Activated T-helper 9 cell treated with anti-CD3 and anti-CD28 coated beads, Interleukin-2, amount 50 U/mL, for 16 hours (primary cell): Measurements from ENCODE around the gene MROH2B.

Source experiments
- DNase-seq: peaks from one replicate; pipeline ENCODE4 v3.0.0-alpha.2; 2020; ENCODE audit warnings: low read depth

The MROH2B gene

GRCh38 chr5:41071242-41071641, at the start of gene MROH2B:
Gene MROH2B (minus strand): TSS chr5:41071342. CDS start chr5:41070852, 490 bp downstream.
- DNase-seq, result no peak

- no peak for DNase-seq
These were observed 49.5 kb upstream of the MROH2B start for GRCh38 chr5:41120600-41120999.

- no peak for DNase-seq
These were observed 47.0 kb upstream of the MROH2B start for GRCh38 chr5:41118177-41118576.

- no peak for DNase-seq
These were observed 44.1 kb upstream of the MROH2B start for GRCh38 chr5:41115281-41115680.

- DNase-seq, result no peak
These were observed 41.6 kb upstream of the MROH2B start for GRCh38 chr5:41112486-41113455.

- DNase-seq, result no peak
These were observed 38.0 kb upstream of the MROH2B start for GRCh38 chr5:41109186-41109585.

- no peak for DNase-seq
These were observed 31.2 kb upstream of the MROH2B start for GRCh38 chr5:41102341-41102740.

GRCh38 chr5:41097642-41098041, 26.5 kb upstream of the MROH2B start:
- no peak for DNase-seq

GRCh38 chr5:41095324-41096101, 24.4 kb upstream of the MROH2B start:
- DNase-seq, result no peak

GRCh38 chr5:41094871-41095270, 23.7 kb upstream of the MROH2B start:
- DNase-seq, result no peak

- no peak for DNase-seq
These were observed 22.7 kb upstream of the MROH2B start for GRCh38 chr5:41093803-41094202.

GRCh38 chr5:41087461-41087860, 16.3 kb upstream of the MROH2B start:
- DNase-seq, result no peak

- no peak for DNase-seq
These were observed 12.2 kb upstream of the MROH2B start for GRCh38 chr5:41083306-41083705.

- DNase-seq, result no peak
These were observed 833 bp upstream of the MROH2B start for GRCh38 chr5:41071975-41072374.

- DNase-seq, result no peak
These were observed 3.2 kb downstream of the MROH2B start for GRCh38 chr5:41067714-41068568.

GRCh38 chr5:41065691-41066335, 5.3 kb downstream of the MROH2B start:
- no peak for DNase-seq

- no peak for DNase-seq
These were observed 13.2 kb downstream of the MROH2B start for GRCh38 chr5:41057940-41058339.

GRCh38 chr5:41057231-41057630, 13.9 kb downstream of the MROH2B start:
- no peak for DNase-seq

- no peak for DNase-seq
These were observed 22.2 kb downstream of the MROH2B start for GRCh38 chr5:41048986-41049385.

GRCh38 chr5:41043109-41043747, 27.9 kb downstream of the MROH2B start:
- no peak for DNase-seq

- DNase-seq, result no peak
These were observed 38.2 kb downstream of the MROH2B start for GRCh38 chr5:41032973-41033372.
